SK-N-MC (cell line): ENCODE results near the gene TCF19.

ENCODE experiments used
- EZH2 ChIP-seq: fragments of 200-600 bp; sonication (generic); IDR thresholded peaks from one replicate; pipeline ENCODE4 v1.6.1; 2017; ENCODE audit warnings: antibody characterized with exemption
- FOXP2 ChIP-seq: optimal IDR thresholded peaks from 2 replicates; pipeline ENCODE3; 2011; ENCODE audit warnings: mild to moderate bottlenecking, moderate library complexity; ENCODE audit not compliant: insufficient read depth; ENCODE audit errors: extremely low read length, control extremely low read depth

DNA sequence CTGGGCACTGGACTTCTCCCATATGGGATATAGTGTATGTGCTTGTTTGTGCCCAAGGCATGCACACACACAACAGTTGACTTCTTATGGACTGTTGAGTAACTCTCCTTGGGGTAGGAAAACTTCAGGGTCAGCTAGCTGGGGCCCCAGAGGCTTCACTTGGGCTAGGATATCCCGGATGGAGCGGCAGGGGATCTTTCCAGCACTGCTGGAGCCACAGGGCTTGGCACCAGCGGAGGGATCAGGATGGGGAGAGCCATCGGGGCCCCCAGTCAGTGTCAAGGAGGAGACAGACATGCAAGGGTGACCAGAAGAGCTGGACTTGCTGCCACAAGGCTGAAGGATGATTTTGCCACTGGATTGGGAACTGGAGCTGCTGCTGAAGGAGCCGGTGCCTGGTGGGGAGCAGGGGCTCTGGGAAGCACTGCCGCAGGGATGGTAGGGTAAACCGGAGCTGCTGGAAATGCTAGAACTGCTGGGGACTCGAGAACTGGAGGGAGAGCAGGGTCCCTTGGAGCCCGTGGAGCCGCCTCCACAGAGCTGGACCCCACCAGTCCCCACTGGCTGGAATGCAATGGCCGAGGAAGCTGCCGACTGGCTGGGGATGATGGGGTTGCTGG, 42.3 kb upstream of the TCF19 start:
- TF ChIP-seq EZH2 (no peak), FOXP2 (no peak)
